GM18870 (cell line): Measurements from ENCODE around the gene USF1.
A peak's percentile ranks its signal among the peaks of the same experiment; 100 is the strongest.
"Not testable (repeated sequence)": the region's sequence is repeated elsewhere in the genome, so short reads cannot be mapped to it uniquely, and the experiment has no call there.

Source experiments
- ATAC-seq: cut with Tn5 transposase; IDR thresholded peaks from one replicate; pipeline ENCODE4 v1.9.1; 2021; ENCODE audit warnings: moderate library complexity; ENCODE audit not compliant: unreplicated experiment

USF1 gene

GRCh38 chr1:161048949-161049722 is 3.4 kb upstream of the USF1 start:
- no peak for ATAC-seq

- ATAC-seq: no peak
Measured at GRCh38 chr1:161047436-161048420, 2.0 kb upstream of the USF1 start.

- peak; percentile 36 for ATAC-seq
Measured at GRCh38 chr1:161046605-161047228, 940 bp upstream of the USF1 start.

- peak; percentile 35 for ATAC-seq
Measured at GRCh38 chr1:161044908-161045735, 655 bp downstream of the USF1 start.

GRCh38 chr1:161044535-161044907 is 1.3 kb downstream of the USF1 start:
- no peak for ATAC-seq

GRCh38 chr1:161039546-161039945 is 6.2 kb downstream of the USF1 start:
- no peak for ATAC-seq

- no peak for ATAC-seq
Measured at GRCh38 chr1:161039154-161039545, 6.6 kb downstream of the USF1 start.

GRCh38 chr1:161038523-161039153 is 7.1 kb downstream of the USF1 start, which contains the start of gene TSTD1:
Gene TSTD1 (minus strand): TSS chr1:161038964. CDS start chr1:161038889, 75 bp downstream.
- peak; percentile 65 for ATAC-seq

GRCh38 chr1:161037661-161038522 is 7.9 kb downstream of the USF1 start:
- ATAC-seq: no peak

GRCh38 chr1:161033751-161034150 is 12.0 kb downstream of the USF1 start:
- ATAC-seq: no peak

GRCh38 chr1:161032409-161032808 is 13.4 kb downstream of the USF1 start:
- ATAC-seq: no peak

GRCh38 chr1:161031874-161032273 is 13.9 kb downstream of the USF1 start:
- no peak for ATAC-seq

- ATAC-seq: not testable (repeated sequence)
Measured at GRCh38 chr1:161029466-161029865, 16.3 kb downstream of the USF1 start.

- not testable (repeated sequence) for ATAC-seq
Measured at GRCh38 chr1:161026954-161027353, 18.8 kb downstream of the USF1 start.

GRCh38 chr1:161022432-161022831 is 23.3 kb downstream of the USF1 start:
- ATAC-seq: not testable (repeated sequence)

GRCh38 chr1:161021970-161022353 is 23.8 kb downstream of the USF1 start:
- ATAC-seq: no peak

GRCh38 chr1:161021165-161021969 is 24.4 kb downstream of the USF1 start:
- peak; percentile 70 for ATAC-seq

GRCh38 chr1:161020509-161021164 is 25.1 kb downstream of the USF1 start, which contains the start of gene F11R:
Gene F11R (minus strand): TSS chr1:161021152. CDS start chr1:161021073, 79 bp downstream.
- ATAC-seq: peak; percentile 34
